NCI-H1092 (cell line): Measurements from ENCODE around the gene OR5C1.
"Not testable (repeated sequence)": the region's sequence is repeated elsewhere in the genome, so short reads cannot be mapped to it uniquely, and the experiment has no call there.

Source experiments
- DNase-seq: peaks from one replicate; lab custom pipeline; 2025; lab: John Stamatoyannopoulos, UW

OR5C1 gene

GRCh38 chr9:122810306-122810946 lies 21.7 kb downstream of the OR5C1 start:
- peak; percentile 60 for DNase-seq

DNA sequence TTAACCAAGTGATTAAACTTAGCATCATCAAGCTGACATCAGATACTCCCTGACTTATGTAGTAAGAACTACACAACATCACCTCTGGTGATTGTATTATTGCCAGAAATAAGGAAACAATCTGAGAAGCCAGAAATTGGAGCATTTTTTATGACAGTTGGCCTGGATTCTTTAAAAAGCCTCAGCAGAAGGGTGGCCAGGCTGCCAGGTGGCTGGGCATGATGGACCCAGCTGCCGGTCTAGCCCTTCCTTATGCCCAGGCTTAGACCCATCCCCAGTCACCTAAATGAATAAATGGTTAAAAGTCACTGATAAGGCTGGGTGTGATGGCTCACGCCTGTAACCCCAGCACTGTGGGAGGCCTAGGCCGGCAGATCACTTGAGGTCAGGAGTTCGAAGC lies 24.0 kb downstream of the OR5C1 start:
- no peak for DNase-seq

DNA sequence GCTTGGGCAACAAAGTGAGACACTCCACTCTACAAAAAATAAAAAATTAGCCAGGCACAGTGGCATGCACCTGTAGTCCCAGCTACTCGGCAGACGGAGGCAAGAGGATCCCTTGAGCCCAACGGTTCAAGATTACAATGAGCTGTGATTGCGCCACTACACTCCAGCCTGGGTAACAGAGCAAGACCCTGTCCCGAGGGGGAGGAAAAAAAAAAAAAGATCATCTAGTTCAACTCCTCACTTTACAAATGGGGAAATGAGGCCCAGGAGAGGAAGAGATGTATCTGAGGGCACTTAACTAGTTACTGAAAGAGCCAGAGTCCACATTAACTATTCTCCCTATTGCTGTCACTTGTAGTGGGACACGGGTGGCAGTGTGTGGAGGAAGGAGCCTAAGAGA lies 25.8 kb downstream of the OR5C1 start:
- no peak for DNase-seq

- no peak for DNase-seq
Measured at GRCh38 chr9:122815544-122815943, 26.8 kb downstream of the OR5C1 start.

- no peak for DNase-seq
Measured at GRCh38 chr9:122816163-122816867, 27.6 kb downstream of the OR5C1 start.

DNA sequence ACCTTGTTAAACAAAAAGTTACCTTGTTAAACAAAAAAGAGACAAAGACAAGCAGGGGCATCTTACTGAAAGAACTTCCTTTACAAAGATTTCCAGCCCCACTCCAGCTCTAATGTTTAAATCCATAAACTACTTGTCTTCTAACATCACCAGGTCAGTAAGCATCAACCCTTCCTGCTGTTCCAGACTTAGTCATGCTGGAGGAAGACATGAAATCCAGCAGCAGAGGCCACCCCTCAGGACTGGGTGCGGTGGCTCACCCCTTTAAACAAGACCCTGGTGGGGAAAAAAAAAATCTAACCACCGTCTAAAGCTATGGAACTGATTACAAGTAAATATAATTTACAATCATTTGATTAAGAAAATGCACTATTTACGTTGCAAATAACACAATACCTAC lies 30.6 kb downstream of the OR5C1 start:
- DNase-seq = no peak

DNA sequence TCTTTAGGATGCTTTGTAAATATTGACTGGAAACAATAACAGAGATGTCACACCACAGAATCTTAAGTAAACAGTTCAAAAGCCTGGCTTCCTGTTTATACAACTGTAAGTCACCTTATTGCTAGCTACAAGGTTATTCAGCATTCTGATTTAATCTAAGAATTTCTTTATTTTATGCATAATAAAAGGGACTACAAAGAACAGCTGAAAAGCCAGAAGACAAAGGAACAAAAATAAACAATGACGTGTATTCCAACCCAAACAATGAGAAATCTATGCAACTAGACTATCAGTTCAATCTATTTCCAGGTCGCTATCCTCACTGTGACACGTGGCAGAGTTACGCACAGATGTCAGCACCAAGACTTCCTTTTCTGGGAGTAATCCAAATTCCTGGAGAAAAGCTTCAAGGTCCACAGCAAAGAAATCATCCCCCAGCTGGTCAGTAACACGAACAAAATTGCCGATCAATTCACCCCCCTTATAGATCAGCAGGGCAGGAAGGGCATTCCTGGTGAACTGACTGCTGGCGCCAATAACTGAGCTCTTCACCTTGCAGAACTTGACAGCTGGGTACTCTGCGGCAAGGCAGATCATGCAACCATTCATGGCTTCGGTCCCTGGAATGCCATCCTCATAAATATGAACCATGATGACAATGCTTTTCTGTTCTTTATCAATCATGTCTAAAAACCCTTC lies 31.2 kb downstream of the OR5C1 start:
- DNase-seq = no peak

- no peak for DNase-seq
Measured at GRCh38 chr9:122820490-122820845, 31.7 kb downstream of the OR5C1 start.

DNA sequence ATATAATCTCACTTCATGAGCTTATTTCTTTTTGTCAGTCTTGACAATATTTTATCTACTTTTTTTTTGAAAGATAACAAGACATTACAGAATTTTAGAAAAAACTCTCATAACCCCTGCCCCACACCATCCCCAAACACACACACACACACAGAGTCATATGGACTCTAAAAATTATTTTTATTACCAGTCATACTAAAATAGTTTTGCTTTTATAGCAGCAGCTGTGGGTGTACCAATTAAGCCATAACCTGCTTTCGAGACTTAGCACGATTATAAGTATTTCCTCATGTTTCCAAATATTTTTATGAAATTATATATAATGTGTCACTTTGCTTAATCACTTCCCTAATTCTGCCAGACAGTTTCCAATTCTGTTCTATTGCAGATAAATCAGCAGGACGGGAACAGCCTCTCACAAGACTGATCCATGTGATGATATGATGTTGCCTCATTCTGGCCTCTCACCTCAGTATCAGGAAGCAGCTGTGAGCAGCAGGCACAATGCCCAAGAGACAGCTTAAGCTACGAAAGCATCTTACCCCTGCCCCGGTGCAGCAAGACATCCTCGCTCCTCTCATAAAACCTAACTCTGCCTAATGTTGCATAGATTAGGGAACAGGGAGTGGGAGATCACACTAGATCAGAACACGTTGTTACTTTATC lies 32.7 kb downstream of the OR5C1 start:
- no peak for DNase-seq

GRCh38 chr9:122822056-122822455 lies 33.3 kb downstream of the OR5C1 start:
- no peak for DNase-seq

- DNase-seq = no peak
Measured at GRCh38 chr9:122822938-122823337, 34.2 kb downstream of the OR5C1 start.

GRCh38 chr9:122827761-122828093 lies 39.0 kb downstream of the OR5C1 start:
- no peak for DNase-seq

DNA sequence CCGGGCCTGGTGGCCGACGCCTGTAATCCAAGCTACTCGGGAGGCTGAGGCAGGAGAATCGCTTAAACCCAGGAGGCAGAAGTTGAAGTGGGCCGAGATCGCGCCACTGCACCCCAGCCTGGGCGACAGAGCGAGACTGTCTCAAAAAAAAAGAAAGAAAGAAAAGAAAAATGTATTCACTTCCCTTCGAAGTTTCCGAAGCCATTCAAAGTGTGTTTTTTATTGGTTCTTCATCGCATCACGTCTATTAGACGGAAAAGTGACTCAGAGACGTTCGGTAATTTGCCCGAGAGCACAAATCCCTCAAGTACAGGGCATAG lies 40.2 kb downstream of the OR5C1 start:
- not testable (repeated sequence) for DNase-seq

GRCh38 chr9:122832194-122832593 lies 43.5 kb downstream of the OR5C1 start:
- no peak for DNase-seq

- DNase-seq = no peak
Measured at GRCh38 chr9:122835313-122835731, 46.6 kb downstream of the OR5C1 start.

GRCh38 chr9:122837266-122837850 lies 48.6 kb downstream of the OR5C1 start:
- no peak for DNase-seq

GRCh38 chr9:122838441-122838840 lies 49.7 kb downstream of the OR5C1 start:
- DNase-seq = not testable (repeated sequence)
